Stomach (tissue), 4 donors: ENCODE data around the gene DENND5A.
"Not testable (repeated sequence)": the region's sequence is repeated elsewhere in the genome, so short reads cannot be mapped to it uniquely, and the experiment has no call there.

ENCODE experiments used
- CTCF ChIP-seq, 7 experiments: fragments of 450-650 bp in 4 of 7; fragments of 200-600 bp in 3 of 7; sonication (generic) in 3 of 7; IDR thresholded peaks; one replicate each; pipeline ENCODE4 v1.5.1; 2016 to 2019; ENCODE audit warnings: antibody characterized with exemption in 7 of 7, control low read depth in 2 of 7, mild to moderate bottlenecking in 1 of 7
- POLR2A ChIP-seq, 4 donors: fragments of 450-650 bp; IDR thresholded peaks; one replicate each; pipeline ENCODE4 v1.6.1; 2016; ENCODE audit warnings: antibody characterized with exemption in 4 of 4, control low read depth in 2 of 4, mild to moderate bottlenecking in 1 of 4, moderate library complexity in 1 of 4

DNA sequence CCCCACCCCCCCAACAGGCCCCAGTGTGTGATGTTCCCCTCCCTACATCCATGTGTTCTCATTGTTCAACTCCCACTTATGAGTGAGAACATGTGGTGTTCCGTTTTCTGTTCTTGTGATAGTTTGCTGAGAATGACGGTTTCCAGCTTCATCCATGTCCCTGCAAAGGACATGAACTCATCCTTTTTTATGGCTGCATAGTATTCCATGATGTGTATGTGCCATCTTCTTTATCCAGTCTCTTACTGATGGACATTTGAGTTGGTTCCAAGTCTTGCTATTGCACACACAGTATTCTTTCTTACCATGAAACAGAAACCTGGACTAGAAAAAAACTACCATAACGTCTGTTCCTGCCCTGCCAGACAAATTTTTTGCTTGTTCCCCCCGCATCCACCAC lies 6.9 kb downstream of the DENND5A start:
- not testable (repeated sequence) for TF ChIP-seq CTCF, POLR2A (IDR thresholded peaks at IDR 0.05)
